Vagina (tissue), 2 donors: ENCODE data around the gene ALOX15B. TPM values are rescaled to one million over a fixed set of nuclear protein-coding genes. Genes with fewer than 3 reads are reported as not detected.

Experiments used
- DNase-seq, 2 donors: peaks; one replicate each; pipeline ENCODE4 v3.0.0-alpha.2; 2017; ENCODE audit errors: extremely low spot score in 2 of 2
- H3K27ac ChIP-seq: fragments of 200-600 bp; sonication (generic); one replicate; pipeline ENCODE4 v1.5.1; 2019
- H3K27me3 ChIP-seq: fragments of 200-600 bp; sonication (generic); one replicate; pipeline ENCODE4 v1.5.1; 2019
- H3K36me3 ChIP-seq, 2 donors: fragments of 200-600 bp; sonication (generic); one replicate each; pipeline ENCODE4 v1.5.1; 2017 to 2019
- H3K4me1 ChIP-seq: fragments of 200-600 bp; sonication (generic); one replicate; pipeline ENCODE4 v1.5.1; 2019
- H3K4me3 ChIP-seq, 2 donors: fragments of 200-600 bp; sonication (generic); 1 replicate in 1 of 2; 2 replicates in 1 of 2; pipeline ENCODE4 v1.5.1; 2016 to 2019
- H3K9me3 ChIP-seq: fragments of 200-600 bp; sonication (generic); one replicate; pipeline ENCODE4 v1.5.1; 2019
- POLR2A ChIP-seq, 2 donors: fragments of 450-650 bp; IDR thresholded peaks; one replicate each; pipeline ENCODE4 v1.6.1; 2017; ENCODE audit warnings: antibody characterized with exemption in 2 of 2, mild to moderate bottlenecking in 2 of 2, moderate library complexity in 2 of 2
- POLR2AphosphoS5 ChIP-seq, 2 donors: sonication (generic); formaldehyde crosslinking; IDR thresholded peaks; one replicate each; pipeline ENCODE4 v1.9.0; 2017; ENCODE audit warnings: antibody characterized with exemption in 2 of 2, mild to moderate bottlenecking in 2 of 2, low read depth in 1 of 2; ENCODE audit not compliant: insufficient read depth in 1 of 2
- intact Hi-C: fragments of 100-400 bp; cut with DNase I; formaldehyde crosslinking; loops from one replicate; pipeline ENCODE4 v1.15.1; 2023
- total RNA-seq: library from RNA; depleted of rRNA; stranded (reverse); fragments of >200 nt; gene quantifications from one replicate; pipeline ENCODE4 v1.2.3, GENCODE V29; 2016
- TF ChIP-seq, protein P1 (sequence below), 3 experiments: fragments of 450-650 bp in 2 of 3; fragments of 200-600 bp in 1 of 3; sonication (generic) in 1 of 3; IDR thresholded peaks; one replicate each; pipeline ENCODE4 v1.5.1; 2017 to 2019; ENCODE audit warnings: antibody characterized with exemption in 3 of 3, mild to moderate bottlenecking in 2 of 3, moderate library complexity in 2 of 3

Gene ALOX15B
- total RNA-seq, 1 donor from 2014 or later, result 28.7 TPM

DNA sequence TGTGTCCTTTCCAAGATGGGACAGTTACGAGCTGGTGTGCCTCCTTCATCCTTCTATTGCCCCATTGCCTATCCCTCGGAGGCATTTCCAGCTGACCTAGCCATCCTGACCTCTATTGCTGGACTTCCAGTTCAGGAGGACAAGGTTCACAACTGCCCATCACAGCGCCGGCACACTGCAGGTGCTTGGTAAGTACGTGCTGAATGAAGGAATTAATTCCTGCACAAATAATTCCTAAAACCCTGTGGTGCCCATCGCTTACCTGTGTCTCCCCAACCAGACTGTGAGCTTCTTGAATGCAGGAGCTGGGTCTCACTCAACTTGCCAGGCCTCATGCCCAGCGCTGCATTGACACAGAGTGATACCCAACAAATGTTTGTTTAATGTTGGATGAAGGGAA lies 13.0 kb downstream of the ALOX15B start:
- Histone ChIP-seq H3K4me1 (no peaks in the 10 kb centered on the region), H3K36me3 (no peaks in the 10 kb centered on the region), H3K4me3 (no peak overlapping the region), H3K27ac (no peak overlapping the region), H3K27me3 (peaks cover 4% of the 10 kb centered on the region), H3K9me3 (no peaks in the 10 kb centered on the region)
- intact Hi-C loops, result no loop called here
- TF ChIP-seq POLR2A (IDR thresholded peaks at IDR 0.05) (no peak), POLR2AphosphoS5 (IDR thresholded peaks at IDR 0.05; ENCODE audit: insufficient read depth in 1 of 2, low read depth in 1 of 2) (no peak)
- TF ChIP-seq, protein P1, sequence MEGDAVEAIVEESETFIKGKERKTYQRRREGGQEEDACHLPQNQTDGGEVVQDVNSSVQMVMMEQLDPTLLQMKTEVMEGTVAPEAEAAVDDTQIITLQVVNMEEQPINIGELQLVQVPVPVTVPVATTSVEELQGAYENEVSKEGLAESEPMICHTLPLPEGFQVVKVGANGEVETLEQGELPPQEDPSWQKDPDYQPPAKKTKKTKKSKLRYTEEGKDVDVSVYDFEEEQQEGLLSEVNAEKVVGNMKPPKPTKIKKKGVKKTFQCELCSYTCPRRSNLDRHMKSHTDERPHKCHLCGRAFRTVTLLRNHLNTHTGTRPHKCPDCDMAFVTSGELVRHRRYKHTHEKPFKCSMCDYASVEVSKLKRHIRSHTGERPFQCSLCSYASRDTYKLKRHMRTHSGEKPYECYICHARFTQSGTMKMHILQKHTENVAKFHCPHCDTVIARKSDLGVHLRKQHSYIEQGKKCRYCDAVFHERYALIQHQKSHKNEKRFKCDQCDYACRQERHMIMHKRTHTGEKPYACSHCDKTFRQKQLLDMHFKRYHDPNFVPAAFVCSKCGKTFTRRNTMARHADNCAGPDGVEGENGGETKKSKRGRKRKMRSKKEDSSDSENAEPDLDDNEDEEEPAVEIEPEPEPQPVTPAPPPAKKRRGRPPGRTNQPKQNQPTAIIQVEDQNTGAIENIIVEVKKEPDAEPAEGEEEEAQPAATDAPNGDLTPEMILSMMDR (IDR thresholded peaks at IDR 0.05), result no peak
- DNase-seq, result no peak

DNA sequence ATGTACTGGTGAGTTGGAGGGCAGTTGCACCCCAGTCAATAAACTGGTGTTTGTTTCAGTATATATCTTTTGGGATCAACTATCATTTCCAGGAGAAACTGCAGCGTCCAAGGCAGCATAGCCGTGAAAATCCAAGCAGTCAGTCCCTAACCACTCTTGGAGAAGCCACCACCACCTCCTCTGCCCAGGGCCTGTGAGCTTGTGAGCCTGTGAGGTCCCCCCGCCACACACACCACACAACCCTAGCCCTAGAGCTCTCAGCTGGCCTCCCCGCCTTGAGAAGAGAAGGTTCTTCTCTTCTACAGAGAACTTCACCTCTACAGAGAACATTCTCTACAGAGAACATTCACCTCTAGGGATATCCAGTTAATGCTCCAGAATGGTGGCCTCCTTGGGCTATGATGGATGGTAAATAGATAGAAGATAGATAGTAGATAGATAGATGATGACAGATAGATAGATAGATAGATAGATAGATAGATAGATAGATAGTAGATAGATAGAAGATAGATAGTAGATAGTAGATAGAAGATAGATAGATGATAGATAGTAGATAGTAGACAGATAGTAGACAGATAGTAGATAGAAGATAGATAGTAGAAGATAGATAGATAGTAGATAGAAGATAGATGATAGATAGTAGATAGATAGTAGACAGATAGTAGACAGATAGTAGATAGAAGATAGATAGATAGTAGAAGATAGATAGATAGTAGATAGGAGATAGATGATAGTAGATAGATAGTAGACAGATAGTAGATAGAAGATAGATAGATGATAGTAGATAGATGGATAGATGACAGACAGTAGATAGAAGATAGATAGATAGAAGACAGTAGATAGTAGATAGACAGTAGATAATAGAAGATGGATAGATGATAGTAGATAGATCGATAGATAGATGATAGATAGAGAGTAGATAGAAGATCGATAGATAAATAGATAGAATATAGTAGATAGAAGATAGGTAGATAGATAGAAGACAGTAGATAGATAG lies 13.7 kb downstream of the ALOX15B start:
- Histone ChIP-seq H3K4me1 (peaks cover 4% of the 10 kb centered on the region), H3K9me3 (no peaks in the 10 kb centered on the region), H3K27me3 (peaks cover 4% of the 10 kb centered on the region), H3K36me3 (no peaks in the 10 kb centered on the region), H3K4me3 (no peak overlapping the region), H3K27ac (no peak overlapping the region)
- TF ChIP-seq POLR2A (IDR thresholded peaks at IDR 0.05), result no peak
- TF ChIP-seq POLR2AphosphoS5 (IDR thresholded peaks at IDR 0.05; ENCODE audit: insufficient read depth in 1 of 2, low read depth in 1 of 2), result no peak
- TF ChIP-seq, protein P1 (IDR thresholded peaks at IDR 0.05), result no peak
- intact Hi-C loops, result no loop called here
- no peak for DNase-seq

DNA sequence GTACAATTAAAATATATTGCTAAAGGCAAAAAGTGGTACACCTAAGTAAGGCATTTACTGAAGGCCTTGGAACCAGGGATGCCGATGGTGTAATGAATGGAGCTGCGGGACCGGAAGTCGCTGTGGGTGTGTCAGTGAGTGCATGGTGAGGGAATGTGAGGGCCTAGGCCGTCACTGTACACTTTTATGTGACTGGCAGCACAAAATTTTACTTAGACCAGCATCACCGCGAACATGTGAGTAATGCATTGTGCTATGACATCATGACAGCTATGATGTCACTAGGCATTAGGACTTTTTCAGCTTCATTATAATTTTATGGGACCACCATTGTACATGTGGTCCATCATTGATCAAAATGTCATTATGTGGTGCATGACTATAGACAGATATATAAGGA lies 14.7 kb downstream of the ALOX15B start:
- H3K36me3 ChIP-seq, result no peaks in the 10 kb centered on the region
- H3K27me3 ChIP-seq, result peaks cover 4% of the 10 kb centered on the region
- intact Hi-C loops, result no loop called here
- TF ChIP-seq POLR2AphosphoS5 (IDR thresholded peaks at IDR 0.05; ENCODE audit: insufficient read depth in 1 of 2, low read depth in 1 of 2) (no peak), POLR2A (IDR thresholded peaks at IDR 0.05) (no peak)
- TF ChIP-seq, protein P1 (IDR thresholded peaks at IDR 0.05), result no peak
- H3K27ac ChIP-seq, result no peak overlapping the region
- no peak for DNase-seq
- H3K4me3 ChIP-seq, result no peak overlapping the region
- H3K9me3 ChIP-seq, result no peaks in the 10 kb centered on the region
- H3K4me1 ChIP-seq, result peaks cover 8% of the 10 kb centered on the region

DNA sequence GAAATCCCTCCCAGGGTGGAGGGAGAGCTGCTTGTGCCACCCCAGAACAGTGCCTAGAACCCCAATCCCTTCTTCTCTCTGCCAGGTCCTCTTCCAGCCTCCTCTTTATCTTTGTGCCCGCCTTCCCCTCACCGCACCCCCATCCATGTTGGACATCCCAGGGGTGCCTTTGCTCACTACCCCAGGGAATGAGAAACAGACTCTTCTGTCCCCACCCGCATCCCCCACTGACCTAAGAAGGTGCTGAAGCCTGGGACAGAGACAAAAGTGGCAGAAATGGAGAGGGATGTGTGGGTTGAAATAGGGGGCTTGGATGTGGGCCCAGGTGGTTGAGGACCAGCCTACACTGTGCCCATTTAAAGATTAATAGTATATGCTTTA lies 17.0 kb downstream of the ALOX15B start:
- H3K27ac ChIP-seq, result no peak overlapping the region
- H3K4me1 ChIP-seq, result peaks cover 8% of the 10 kb centered on the region
- no peaks in the 10 kb centered on the region for H3K9me3 ChIP-seq
- no peak for DNase-seq
- H3K4me3 ChIP-seq, result no peak overlapping the region
- peaks cover 4% of the 10 kb centered on the region for H3K27me3 ChIP-seq
- intact Hi-C loops, result no loop called here
- no peaks in the 10 kb centered on the region for H3K36me3 ChIP-seq
- TF ChIP-seq POLR2A (IDR thresholded peaks at IDR 0.05) (no peak), POLR2AphosphoS5 (IDR thresholded peaks at IDR 0.05; ENCODE audit: insufficient read depth in 1 of 2, low read depth in 1 of 2) (no peak)
- TF ChIP-seq, protein P1 (IDR thresholded peaks at IDR 0.05), result no peak
